ENCODE data around the gene CD9. TPM values are rescaled to one million over a fixed set of nuclear protein-coding genes. Genes with fewer than 3 reads are reported as not detected.
"Not testable (repeated sequence)": the region's sequence is repeated elsewhere in the genome, so short reads cannot be mapped to it uniquely, and the experiment has no call there.

The CD9 gene
- total RNA-seq, 1 donor from 2014 or later, result 1,153 TPM

DNA sequence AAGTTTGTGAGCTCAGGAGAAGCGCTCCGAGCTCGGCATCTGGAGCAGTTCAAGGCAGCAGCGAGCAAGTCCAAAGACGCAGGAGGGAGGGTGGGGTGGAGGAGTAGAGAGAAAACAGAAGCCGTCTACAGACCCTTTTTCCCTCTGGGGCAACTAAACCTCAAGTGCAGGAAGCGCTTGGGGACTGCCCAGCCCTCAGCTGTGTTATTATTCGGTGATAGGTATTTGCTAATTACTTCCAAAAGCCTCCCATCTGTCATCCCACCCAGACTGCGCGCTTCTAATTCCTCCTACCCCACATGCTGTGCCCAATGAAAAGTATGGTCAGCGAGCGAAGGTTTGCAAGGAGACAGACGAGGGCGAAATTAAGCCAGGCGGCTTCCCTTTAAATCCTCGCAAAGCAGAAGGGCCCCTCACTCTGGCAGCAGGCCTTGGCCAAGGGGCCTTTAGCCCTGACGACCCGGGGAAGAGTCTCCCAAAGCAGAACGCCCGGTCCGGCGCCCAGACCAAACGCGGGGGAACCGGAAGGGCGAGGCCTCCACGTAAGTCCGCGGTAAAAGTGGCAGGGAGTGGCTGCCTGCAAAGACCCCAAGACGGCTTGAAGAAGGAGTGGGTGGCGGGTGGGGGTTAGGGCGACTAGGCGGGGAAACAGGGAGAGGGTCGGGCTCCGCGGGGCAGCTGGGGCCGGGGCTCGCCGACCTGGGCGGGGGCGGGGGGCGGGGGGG, 507 bp upstream of the CD9 start:
- DNase-seq, result no peak

DNA sequence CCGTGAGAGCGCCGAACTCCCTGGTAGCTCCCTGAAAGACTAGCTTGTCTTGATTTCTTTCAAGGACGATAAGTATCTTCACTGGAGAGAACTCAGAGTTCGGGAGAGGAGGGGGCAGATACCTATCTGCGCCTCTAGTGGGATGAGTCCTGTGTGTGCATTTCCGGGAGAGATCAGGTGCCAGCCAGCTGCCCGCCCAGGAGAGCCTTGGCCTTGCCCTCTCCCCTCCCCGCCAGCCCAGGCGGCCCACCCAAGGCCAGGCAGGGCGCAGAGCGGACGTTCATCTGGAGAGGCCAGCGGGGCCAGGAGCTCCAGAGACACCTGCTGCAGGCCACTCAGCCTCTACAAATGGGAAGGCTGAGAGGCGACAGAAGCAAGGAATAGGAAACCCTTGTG, 1.0 kb downstream of the CD9 start:
- DNase-seq, result peak; percentile 56

DNA sequence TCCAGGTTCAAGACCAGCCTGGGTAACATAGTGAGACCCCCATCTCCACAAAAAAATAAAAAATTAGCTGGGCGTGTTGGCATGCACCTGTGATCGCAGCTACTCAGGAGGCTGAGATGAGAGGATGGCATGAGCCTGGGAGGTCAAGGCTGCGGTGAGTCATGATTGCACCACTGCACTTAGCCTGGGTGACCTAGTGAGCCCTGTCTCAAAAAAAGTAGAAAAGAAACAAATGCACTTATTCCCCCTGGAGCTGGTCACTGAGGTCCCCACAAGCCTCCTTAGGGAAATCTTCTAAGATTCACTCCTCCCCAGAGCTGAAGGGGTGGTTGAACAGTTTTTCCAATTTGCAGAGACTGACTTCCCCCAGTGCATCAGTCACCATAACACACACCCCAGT, 1.6 kb downstream of the CD9 start:
- DNase-seq, result no peak

DNA sequence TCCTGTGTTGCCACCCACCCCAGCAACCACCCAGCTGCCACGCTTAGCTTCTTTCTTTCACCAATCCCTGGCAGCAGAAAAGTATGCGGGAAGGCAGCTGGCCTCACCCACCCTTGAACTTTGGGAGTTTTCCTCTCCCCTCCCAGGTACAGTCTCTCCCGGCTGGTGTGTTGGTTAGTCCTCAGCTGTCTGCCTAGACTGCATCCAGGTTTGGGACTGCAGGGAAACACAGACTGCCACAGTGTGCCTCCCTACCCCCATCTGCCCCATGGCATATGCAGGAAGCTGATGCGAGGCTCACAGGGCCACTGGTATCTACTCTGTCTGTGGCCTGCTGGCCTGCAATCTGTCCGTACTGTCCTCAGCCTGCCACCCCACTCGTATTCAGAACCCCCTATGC, 2.1 kb downstream of the CD9 start:
- DNase-seq, result no peak

DNA sequence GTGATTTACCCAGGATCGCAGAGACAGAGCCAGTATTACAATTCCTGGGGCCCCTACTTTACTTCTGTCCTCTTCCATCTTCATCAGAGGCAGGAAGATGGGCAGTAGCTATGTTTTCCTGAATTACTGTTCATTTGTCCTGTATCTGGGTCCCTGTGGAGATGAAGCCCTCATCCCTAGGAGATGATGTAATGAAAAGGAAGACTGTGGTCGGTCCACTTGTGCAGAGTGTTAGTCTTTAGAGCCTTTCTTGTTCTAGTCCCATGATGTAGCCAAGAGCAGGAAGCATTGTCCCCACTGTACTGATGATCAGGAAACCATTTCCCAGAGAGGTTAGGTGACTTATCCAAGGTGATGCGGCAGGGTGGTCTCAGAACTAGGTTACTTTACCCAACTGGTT, 2.6 kb downstream of the CD9 start:
- DNase-seq, result no peak

DNA sequence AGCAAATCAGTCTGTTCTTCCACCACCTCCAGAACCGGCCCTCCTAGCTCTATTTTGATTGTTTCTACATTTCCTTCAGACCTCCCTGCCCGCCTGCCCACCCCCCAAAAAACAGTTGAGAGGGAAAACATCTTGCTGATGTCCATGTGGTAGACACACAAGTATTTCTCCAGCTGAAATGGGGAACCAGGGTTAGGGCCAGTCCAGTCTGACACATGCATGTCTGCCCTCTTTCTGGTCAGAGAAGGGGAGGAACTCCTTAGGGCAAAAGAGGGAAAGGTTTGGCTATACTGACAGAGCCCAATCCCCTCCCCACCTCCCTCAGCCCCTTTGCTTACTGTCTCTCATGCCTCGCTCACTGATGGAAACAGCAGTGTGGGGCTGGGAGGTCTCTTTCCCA, 3.4 kb downstream of the CD9 start:
- DNase-seq, result no peak

DNA sequence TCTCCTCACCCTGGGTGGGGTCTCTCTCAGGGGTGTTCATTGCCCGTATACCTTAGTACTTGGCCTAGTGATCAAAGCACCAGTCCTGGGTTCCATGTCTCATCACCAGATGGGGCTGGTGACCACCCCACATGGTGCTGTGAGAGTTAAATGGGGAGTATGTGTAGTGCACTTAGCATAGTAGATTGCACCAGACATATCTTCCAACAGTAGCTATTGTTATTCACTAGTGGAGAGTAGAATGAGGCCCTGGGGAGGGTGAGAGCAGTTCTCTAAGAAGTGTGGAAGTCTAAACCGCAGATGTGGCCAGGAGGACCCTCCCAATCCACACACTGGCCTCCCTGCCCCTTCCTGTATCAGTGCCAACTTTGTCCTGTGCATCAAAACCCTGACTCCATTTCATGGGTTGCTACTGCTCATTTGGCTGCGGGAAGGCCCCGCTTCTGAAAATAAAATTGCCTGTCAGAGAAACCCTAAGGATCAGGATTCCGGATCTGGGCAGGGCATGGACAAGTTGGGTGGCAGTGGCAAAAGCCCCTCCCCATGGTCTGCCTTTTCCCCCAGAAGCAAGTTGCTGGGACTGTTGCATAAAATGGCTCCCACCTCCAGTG, 4.4 kb downstream of the CD9 start:
- DNase-seq, result peak; percentile 63

DNA sequence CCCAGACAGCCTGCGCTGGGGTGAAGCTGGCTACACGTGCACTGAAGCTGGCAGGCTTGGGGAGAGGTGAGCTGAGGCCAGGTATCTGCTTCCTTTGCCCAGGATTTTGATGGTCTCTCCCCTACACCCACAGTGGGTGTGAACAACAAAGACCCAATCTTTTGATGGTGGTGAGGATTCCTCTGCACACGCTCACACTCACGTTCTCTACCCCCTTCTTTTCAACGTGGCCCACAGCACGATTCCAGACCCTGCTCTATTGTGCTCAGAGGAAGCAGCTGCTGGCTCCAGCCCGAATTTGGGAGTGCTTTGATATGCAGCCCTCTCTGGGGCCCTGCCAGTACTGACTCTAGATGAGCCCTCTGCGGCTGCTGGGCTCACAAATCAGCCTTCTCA, 4.9 kb downstream of the CD9 start:
- DNase-seq, result peak; percentile 81

DNA sequence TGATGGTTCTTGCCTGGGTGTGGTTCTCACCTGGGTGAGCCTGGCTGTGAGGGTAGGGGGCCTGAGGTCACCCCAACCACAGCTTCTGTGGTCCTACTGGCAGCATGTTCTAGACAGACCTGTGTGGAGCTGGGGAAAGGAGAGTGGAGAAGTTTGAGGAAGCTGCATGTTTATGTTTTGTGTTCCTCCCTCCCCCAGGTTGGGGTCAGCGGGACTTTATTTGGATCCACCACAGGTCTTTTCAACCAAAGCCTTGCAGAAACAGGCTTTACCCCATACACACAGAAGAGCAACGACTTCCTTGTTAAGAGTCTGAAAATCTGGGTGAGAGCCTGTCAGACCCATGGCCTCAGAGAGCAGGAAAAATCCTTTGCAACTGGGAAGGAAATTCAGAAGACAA, 5.6 kb downstream of the CD9 start:
- no peak for DNase-seq

DNA sequence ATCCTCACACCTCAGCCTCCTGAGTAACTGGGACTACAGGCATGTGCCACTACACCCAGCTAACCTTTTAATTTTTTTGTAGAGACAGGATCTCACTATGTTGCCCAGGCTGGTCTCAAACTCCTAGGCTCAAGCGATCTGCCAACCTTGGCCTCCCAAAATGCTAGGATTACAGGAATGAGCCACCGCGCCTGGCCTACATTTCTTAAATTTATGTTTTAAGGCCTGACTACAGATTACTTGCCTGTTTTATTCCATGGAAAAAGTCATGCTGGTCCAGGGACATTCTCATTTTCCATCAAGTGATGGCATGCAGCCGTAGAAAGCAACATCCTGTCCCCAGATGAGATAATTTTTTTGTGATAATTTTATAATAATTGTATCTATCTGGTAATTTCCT, 6.1 kb downstream of the CD9 start:
- DNase-seq, result no peak

DNA sequence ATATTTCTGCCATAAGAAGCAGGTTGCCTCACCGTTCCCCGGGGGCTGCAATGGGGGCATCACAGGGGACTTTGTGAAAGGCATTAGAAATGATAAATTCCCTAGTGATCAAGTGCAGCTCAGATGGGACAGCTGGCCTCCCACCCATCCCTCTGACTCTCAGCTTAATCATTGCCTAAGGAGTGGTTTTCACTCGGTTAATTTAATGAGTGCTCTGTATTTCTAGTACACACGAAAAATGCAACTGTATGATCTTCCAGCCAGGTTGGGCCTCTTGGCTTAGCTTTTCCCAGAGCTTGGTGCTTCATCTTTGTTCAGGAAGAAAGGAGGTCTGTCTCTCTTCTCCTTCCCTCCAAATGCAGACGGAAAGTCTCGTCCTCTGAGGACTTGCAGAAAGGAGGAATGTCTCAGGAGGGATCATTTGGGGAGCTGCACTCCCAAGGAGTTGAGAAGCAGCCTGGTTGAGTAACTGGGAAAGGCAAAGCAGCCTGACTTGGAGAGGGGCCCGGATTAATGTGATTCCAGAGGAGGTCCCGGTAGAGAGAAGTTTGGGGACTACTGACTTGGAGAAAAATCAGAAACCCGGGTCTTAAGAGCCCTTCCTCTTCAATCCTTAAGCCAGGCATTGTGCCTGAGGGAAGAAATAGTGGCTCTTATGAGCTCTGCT, 7.2 kb downstream of the CD9 start:
- DNase-seq, result no peak

DNA sequence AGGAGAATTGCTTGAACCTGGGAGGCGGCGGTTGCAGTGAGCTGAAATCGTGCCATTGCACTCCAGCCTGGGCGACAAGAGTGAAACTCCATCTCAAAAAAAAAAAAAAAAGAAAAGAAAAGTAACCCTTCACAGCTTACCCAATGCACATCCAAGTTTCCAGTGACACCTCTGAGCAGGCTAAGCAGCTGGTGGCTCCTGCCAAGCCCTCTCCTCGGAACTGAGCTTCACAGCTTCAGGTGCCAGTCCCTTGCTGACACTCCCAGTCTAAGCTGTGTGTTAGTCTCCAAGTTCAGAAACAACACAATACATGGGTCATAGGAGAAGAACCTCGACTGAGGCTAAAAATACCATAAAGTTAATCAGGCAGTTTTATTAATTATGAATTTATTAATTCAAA, 7.9 kb downstream of the CD9 start:
- DNase-seq, result no peak

DNA sequence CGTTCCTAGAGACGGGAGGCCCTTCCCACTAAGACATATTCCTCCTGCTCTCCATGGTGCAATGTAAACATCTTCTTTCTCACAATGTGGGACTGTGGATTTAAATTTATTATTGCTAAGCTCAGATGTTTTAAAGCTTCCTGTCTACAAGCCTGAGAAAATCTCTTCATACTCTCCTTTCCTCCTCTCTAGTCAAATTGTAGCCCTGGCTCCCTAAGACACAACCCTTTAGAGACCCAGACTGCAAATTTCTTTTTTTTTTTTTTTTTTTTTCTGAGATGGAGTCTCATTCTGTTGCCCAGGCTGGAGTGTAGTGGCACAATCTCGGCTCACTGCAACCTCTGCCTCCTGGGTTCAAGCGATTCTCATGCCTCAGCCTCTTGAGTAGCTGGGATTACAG, 9.2 kb downstream of the CD9 start:
- not testable (repeated sequence) for DNase-seq

DNA sequence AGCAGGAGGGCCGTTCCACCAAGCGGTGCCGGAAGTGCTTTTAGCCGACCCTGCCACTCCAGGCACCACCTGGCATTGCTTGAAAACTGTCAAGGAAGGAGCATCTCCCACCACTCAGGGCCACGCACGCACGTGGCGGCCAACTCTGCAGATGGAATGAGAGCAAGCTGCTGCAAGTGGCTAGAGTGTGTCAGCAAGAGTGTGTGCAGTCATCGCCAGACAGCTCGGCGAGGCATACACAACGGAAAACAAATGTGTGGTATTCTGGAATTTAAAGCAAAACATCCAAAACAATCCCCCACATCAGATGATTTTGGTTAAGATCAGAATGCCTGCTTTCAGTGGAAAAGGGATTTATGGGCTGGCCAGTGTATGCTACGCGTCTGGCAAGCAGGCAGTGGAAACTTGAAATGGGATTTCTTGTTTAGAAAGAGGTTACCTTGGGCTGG, 11.2 kb downstream of the CD9 start:
- DNase-seq, result no peak

DNA sequence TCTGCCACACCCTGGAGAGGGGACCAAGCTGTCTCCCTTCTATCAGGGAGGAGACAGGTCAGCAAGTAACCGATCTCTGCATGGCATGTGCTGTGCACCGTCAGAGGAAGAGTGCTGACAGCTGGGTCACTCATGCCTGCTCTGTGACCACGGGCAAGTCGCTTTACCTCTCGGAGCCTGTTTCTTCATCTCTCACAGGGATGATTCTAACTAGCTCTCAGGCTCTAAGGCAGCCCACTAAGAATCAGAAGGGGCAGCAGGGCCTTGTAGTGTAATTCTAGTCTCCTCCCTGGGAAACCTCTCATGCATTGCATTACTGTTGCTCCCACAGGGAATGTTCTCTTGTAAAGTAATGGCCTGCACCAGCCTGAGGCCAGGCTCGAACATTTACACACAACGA, 11.9 kb downstream of the CD9 start:
- DNase-seq, result no peak

DNA sequence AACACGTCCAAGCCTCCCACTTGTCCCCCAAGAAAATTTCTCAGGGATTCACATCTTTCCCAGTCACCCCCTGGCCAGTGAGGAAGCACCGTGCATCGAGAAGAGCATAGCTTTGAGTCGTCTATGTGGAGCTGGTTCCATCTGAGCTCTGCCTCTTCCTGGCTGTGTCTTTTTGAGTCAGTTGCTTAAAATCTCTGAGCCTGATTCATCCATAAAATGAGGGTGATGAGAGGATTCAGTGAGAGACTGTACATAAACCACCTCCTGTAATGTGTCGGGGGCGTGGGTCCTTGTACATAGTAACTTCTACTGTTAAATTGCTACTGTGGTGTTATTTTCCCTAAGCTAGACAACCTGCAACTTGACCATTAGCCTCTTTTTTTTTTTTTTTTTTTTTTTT, 13.8 kb downstream of the CD9 start:
- DNase-seq, result no peak

DNA sequence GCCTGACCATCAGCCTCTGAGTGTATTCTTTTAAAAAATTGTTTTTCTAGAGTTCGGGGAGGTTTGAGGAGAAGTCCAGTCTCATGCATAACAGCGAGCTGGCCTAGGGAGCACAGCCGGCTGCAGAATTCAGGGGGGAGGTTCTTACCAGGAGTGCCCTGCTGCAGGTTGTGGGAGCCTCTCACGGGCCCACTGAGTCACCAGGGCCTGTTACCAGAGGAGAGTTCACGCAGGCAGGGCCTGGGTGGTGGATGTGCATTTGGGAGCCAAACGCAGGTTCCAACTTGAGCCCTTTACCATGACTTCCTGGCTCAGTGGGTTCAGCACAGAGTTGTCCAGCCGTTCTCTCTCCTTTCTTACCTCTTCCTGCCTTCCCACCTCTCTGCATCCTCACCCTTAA, 14.4 kb downstream of the CD9 start:
- no peak for DNase-seq

DNA sequence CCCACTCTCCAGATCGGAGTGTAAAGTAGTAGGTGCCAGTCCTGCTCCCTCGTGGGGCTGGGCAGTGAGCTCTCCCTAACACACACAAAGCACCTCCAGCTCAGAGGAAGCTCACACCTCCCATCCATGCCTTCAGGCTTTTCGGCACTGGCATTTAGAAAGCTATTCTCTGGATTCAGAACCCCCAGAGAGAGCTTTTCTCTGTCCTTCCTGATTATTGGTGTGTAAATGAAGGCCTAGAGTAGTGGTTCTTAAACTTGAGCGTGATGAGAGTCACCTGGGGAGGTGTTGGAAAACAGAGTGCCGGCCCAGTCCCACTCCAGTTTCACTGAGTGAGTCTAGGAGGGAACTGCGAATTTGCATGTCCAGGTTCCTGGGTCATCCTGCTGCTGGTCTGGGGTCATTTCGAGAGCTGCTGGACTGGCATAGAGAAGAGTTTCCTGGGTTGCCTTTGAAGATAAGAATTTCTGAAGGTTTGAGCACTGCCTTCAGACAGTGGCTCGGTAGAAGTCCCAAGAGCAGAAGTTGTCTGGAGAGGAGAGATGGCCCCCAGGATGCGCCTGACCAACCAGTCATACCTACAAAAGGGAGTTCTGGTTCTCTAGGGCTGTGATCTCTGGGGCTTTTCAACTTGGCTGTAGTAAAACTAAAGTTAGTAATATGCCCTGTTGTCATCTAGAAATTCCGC, 15.1 kb downstream of the CD9 start:
- DNase-seq, result no peak

DNA sequence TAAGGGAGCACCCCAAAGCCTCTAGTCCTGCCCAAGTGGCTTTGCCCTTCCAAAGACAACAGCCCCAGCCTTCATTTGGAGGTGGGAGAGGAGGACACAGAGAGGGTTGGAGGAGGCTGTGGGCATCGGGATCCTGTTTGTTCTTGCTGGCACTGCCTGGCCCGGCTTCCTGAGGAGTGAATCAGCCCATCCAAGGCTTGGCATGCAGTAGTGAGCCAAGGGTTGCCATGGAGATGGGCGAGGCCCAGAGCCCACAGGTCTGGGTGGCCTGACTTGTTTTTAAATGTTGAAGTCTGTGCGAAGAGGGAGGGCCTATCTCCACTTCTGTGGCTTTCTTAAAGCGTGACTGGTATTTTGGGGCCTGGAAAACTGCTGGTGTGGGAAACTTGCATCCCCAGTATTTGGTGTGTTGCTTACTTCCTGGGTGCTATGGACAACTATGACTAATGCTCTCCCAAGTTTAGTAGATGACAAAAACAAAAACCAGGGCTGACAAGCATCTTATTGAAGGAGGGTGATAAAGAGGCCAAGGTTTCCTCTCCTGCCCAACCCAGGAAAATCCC, 15.8 kb downstream of the CD9 start:
- peak; percentile 90 for DNase-seq

DNA sequence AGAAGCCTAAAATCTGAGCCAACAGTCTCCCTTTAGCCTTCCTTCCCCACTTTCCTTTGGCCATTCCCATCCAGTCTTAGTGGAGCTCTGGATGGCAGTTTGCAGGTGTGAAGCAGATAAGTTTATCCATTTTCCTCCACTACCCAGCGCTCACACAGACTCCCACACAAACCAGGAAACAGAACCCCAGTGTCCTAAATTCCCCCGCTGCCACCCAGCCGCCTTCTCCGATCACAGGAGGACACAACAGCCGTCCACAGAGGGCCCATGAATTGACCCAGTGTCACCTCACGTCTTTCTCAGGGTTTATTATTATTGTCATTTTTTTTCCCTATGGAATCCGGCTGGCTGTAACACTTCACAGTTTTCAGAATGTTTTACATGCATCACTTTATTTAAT, 16.4 kb downstream of the CD9 start:
- DNase-seq, result no peak

DNA sequence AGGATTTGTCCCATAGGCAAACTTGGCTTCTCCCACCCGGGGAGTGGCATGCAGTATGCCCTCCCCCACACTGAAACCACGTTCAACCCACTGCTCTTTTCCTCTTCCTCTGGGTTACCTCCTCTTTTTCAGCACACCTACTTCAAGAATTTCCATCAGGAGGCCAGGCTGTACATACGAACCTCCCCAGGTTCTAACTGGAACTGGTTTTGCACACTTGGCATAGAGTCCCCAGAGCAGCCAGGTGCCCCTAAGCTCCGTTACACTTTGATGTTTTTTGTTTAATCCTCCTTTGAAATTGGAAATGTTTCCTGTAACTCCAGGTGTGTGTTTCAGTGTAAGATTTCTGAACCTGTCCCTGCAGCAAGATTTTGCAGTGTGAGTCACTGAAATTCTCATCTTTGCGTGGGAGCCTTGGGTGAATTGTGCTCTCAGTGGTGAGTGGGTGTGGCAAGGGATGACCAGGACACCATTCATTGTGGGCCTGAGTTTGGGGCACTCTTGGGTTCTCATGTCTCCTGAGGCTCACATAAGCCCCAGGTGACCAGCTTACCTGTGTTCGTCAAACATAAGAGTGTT, 18.2 kb downstream of the CD9 start:
- DNase-seq, result no peak

DNA sequence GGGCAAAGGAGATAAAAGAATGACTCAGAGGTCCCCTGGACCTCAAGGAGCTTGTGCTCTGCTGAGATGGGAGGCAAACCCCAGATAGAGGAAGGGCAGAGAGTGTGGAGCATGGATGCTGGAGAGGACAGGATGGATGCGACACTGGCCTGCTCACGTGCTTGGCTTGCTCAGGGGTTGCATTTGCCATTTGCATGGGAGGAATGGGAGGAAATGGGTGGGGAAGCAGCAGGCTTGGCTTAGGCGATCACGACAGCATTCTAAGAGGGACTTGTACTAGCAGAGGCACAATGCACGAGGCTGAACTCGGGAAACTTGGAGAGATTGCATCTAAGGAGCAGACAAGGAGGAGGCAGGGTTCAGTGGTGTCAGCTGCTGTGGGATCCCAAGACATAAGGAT, 19.8 kb downstream of the CD9 start:
- no peak for DNase-seq

DNA sequence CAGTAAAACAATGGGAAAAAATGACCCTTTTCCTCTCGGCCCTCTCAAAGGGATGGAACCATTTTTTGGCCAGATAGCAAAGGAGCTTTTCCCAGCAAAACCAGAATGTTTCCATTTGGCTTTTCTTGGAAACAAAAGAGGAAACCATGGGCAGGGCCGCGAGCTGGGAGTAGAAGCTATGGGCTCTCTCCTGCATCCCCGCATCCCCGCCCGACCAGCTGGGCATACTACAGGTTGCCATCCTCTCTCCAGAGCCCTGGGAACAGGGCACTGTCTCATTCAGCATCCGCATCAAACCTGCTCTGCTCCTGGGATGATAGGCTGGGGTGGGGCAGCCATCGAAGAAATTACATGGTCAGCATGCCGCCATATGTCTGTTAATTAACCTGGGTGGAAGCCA, 20.9 kb downstream of the CD9 start:
- no peak for DNase-seq
